T-helper 22 cell (primary cell): ENCODE measurements around the gene CHODL.

ENCODE experiments used
- DNase-seq: peaks from one replicate; pipeline ENCODE4 v3.0.0-alpha.2; 2020; ENCODE audit warnings: low read depth

CHODL gene

GRCh38 chr21:18289876-18290275 is 45.2 kb downstream of the CHODL start:
- DNase-seq: no peak

GRCh38 chr21:18294100-18294499 is 49.5 kb downstream of the CHODL start:
- DNase-seq: no peak

- DNase-seq: no peak
These were observed 53.6 kb downstream of the CHODL start for GRCh38 chr21:18298228-18298627.
